AG08396 (cell line): ENCODE results near the gene MICAL1.

Experiments
- DNase-seq: peaks from one replicate; pipeline ENCODE4 v3.0.0; 2012; ENCODE audit warnings: low spot score, mixed read lengths

The MICAL1 gene

GRCh38 chr6:109436041-109436440 lies 19.5 kb downstream of the MICAL1 start:
- no peak for DNase-seq

DNA sequence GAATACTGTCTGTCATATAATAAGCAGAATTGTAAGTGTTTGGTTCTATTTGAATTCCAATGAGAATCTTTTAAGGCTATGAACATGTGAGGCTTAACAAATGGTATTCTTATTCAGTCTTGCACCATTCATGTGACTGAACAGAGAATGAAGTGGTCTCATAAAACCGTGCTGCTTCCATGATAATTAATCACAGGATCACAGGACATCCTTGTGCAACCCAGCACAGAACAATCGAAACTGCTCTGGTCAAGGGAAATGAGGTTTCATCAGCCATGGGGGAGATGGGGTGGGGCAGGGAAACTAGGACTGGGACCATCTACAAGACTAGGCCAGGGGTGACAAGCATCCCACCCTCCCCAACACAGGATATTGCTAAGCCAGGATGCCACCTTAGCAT lies 21.1 kb downstream of the MICAL1 start:
- DNase-seq: no peak

GRCh38 chr6:109429496-109429895 lies 26.1 kb downstream of the MICAL1 start:
- DNase-seq: no peak

GRCh38 chr6:109428889-109429477 lies 26.6 kb downstream of the MICAL1 start:
- no peak for DNase-seq

- no peak for DNase-seq
These were observed 30.6 kb downstream of the MICAL1 start for GRCh38 chr6:109424946-109425345.

DNA sequence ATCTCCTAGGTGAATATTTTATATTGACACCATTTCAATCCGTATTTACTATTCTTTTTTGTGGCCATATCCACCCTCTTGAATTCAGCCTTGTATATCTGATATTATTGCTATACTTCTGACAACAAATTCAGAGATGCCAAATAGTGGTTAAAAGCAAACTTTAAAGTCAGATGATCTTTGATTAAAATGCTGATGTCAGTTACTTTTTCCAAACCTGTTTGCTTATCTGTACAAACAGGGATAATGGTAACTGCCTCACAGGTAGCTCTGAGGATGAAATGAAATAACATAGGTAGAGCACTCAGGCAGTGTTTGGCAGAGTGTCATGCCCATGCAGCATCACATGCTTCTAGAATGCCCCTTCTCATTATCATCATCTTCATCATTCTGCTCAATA lies 34.4 kb downstream of the MICAL1 start:
- no peak for DNase-seq

- DNase-seq: no peak
These were observed 34.8 kb downstream of the MICAL1 start for GRCh38 chr6:109420751-109421150.

DNA sequence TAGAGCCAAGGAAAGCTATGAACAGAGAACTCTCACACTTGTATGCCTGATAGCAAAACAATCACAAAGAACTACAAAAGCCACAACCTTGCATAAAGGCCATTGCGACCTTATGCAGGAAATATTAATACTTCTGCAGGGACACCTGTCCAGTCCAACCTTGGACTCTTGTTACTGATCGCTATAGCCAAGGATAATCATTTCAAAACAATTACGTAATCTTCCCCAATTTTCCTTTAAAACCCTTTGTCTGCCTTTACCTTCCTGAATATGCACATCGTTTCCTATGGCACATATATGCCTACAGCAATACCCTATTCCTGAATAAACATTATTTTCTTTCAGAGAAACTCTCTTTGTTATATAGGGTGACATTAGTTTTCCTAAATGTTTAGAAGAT lies 37.9 kb downstream of the MICAL1 start:
- no peak for DNase-seq

DNA sequence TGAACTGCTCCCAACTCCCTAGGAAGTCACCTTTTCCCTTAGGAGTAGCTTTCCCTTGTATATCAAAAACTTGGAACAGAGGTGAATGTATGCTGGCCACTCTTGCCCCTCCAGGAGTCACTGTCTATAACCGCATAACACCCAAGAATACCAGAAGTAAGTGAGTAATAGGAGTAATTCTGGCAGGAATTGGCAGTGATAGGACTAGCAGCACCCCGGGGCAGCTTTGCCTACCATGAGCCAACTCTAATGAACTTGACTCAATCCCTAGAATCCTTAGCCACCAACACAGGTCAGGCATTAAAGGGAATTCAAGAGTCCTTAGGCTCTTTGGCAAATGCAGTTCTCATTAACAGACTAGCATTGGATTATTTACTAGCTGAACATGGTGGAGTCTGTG lies 44.5 kb downstream of the MICAL1 start:
- no peak for DNase-seq

- no peak for DNase-seq
These were observed 49.4 kb downstream of the MICAL1 start for GRCh38 chr6:109406196-109406595.

DNA sequence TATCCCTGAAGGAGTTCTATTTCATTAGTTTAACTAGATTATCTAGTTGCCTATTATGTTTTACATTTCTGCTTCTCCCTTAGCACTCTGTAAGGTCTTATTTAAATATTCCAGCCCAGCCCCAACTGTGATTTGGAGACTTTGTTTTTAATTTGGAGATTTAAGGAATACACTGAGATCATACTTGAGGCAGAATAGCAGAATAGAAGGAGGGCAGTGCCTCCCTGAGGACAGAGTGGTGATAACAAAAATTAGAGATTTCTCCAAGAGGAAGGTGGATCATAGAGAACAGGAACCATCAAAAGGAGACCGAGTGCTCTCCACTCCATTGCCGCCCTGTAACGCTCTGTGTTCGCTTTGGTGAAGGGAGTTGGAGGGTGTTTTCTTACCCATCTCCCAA lies 58.6 kb downstream of the MICAL1 start:
- peak; percentile 27 for DNase-seq

DNA sequence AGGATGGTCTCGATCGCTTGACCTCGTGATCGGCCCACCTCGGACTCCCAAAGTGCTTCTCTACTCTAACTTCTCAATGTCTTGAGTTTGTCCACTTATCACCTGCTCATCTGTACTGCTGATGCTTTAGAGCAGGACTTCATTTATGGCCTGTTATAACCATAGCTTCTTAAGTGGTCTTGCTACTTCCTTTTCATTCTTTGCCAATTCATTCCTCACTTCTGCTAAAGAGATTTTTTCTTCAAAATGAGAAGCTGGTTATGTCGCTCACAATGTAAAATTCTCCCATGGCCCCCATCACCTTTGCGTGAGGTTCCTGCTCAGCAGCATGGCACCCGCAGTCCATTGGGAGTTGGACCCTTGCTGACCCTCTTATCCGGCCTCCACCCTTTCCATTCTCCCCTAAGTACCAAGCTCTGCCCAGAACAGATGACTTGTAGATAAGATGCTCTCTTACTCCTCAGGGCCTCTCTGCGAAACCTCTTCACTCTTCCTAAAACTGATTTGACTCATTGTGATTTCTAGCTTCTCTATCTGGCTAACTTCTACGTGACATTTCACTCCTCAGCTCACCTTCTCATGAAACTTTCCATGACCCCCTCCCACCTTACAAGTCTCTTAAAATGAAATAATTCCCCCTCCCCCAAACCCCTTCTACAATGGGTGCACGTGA lies 59.4 kb downstream of the MICAL1 start:
- no peak for DNase-seq
